SK-N-SH (cell line): ENCODE measurements around the gene SH2B3.
"Not testable (repeated sequence)": the region's sequence is repeated elsewhere in the genome, so short reads cannot be mapped to it uniquely, and the experiment has no call there.

ENCODE experiments used
- CTCF ChIP-seq: fragments of 200-600 bp; sonication (generic); IDR thresholded peaks from 2 replicates; pipeline ENCODE4 v1.6.1; 2017; ENCODE audit warnings: antibody characterized with exemption, mild to moderate bottlenecking, moderate library complexity
- FOXJ3 ChIP-seq: sonication (generic); formaldehyde crosslinking; IDR thresholded peaks from 2 replicates; pipeline ENCODE4 v1.5.1; 2020; ENCODE audit warnings: mild to moderate bottlenecking, missing genetic modification reagents
- GABPA ChIP-seq: IDR thresholded peaks from 2 replicates; pipeline ENCODE4 v1.4.0; 2012; ENCODE audit warnings: low read depth, mild to moderate bottlenecking
- JUND ChIP-seq: IDR thresholded peaks from 2 replicates; pipeline ENCODE4 v1.4.0; 2012
- MEF2A ChIP-seq: IDR thresholded peaks from 2 replicates; pipeline ENCODE4 v1.4.0; 2012; ENCODE audit warnings: low read depth, borderline replicate concordance
- NFIC ChIP-seq: IDR thresholded peaks from 2 replicates; pipeline ENCODE4 v1.4.0; 2012; ENCODE audit warnings: borderline replicate concordance
- POLR2AphosphoS5 ChIP-seq: IDR thresholded peaks from 2 replicates; pipeline ENCODE4 v1.6.1; 2012; ENCODE audit warnings: low read depth, low read length
- REST ChIP-seq: IDR thresholded peaks from 2 replicates; pipeline ENCODE4 v1.6.1; 2012; ENCODE audit warnings: mild to moderate bottlenecking, low read depth, low read length, moderate library complexity
- TEAD4 ChIP-seq: IDR thresholded peaks from 2 replicates; pipeline ENCODE4 v1.4.0; 2012; ENCODE audit warnings: mild to moderate bottlenecking, borderline replicate concordance; ENCODE audit not compliant: insufficient read depth

- TF ChIP-seq GABPA; JUND; POLR2AphosphoS5; FOXJ3 (CRISPR knock-in tag); CTCF; REST; TEAD4; NFIC; MEF2A: not testable (repeated sequence)
These were observed 5.8 kb upstream of the SH2B3 start for GRCh38 chr12:111399741-111400404.
